PC-3 (cell line): ENCODE results near the gene SMCR8. TPM values are rescaled to one million over a fixed set of nuclear protein-coding genes. Genes with fewer than 3 reads are reported as not detected.
"Not testable (repeated sequence)": the region's sequence is repeated elsewhere in the genome, so short reads cannot be mapped to it uniquely, and the experiment has no call there.

Experiments used
- ATAC-seq: fragments of 200-7000 bp; cut with Tn5 transposase; 2 replicates; pipeline ENCODE4 v1.9.1; 2020; ENCODE audit warnings: mild to moderate bottlenecking, moderate library complexity
- BruUV-seq: library from RNA; stranded (reverse); fragments of 400-500 nt; replicated peaks from 2 replicates; lab custom pipeline; 2021; lab: Mats Ljungman, UMichigan
- CTCF ChIA-PET: fragments of 300-600 bp; sonication (Branson Sonifier 250); formaldehyde crosslinking; loops from one replicate; lab custom pipeline; 2022; ENCODE audit warnings: antibody characterized with exemption; lab: Charles Lee
- POLR2A ChIA-PET: fragments of 300-600 bp; sonication (Branson Sonifier 250); formaldehyde crosslinking; loops from one replicate; lab custom pipeline; 2022; ENCODE audit warnings: antibody characterized with exemption; ENCODE audit not compliant: unreplicated experiment; lab: Charles Lee
- DNase-seq: peaks from one replicate; pipeline ENCODE4 v3.0.0-alpha.2; 2015
- H2AFZ ChIP-seq: fragments of 300-600 bp; sonication (generic); 2 replicates; pipeline ENCODE4 v1.6.0; 2016; ENCODE audit warnings: antibody characterized with exemption, low read length
- H3F3A ChIP-seq: fragments of 300-600 bp; sonication (generic); one replicate; pipeline ENCODE4 v1.6.0; 2017; ENCODE audit warnings: antibody characterized with exemption, low read length, control low read depth, mild to moderate bottlenecking; ENCODE audit not compliant: unreplicated experiment
- H3K27ac ChIP-seq: fragments of 300-600 bp; sonication (generic); 2 replicates; pipeline ENCODE4 v1.5.1; 2016; ENCODE audit warnings: mild to moderate bottlenecking, low read length
- H3K27me3 ChIP-seq: fragments of 300-600 bp; sonication (generic); 2 replicates; pipeline ENCODE4 v1.6.1; 2016; ENCODE audit warnings: low read length, mixed read lengths
- H3K36me3 ChIP-seq: fragments of 300-600 bp; sonication (generic); 2 replicates; pipeline ENCODE4 v1.6.1; 2016; ENCODE audit warnings: low read depth, mixed run types, low read length, mixed read lengths
- H3K4me1 ChIP-seq: fragments of 300-600 bp; sonication (generic); 2 replicates; pipeline ENCODE4 v1.5.1; 2016; ENCODE audit warnings: low read length; ENCODE audit not compliant: insufficient read depth
- H3K4me2 ChIP-seq: fragments of 300-600 bp; sonication (generic); 2 replicates; pipeline ENCODE4 v1.6.0; 2016; ENCODE audit warnings: low read length
- H3K4me3 ChIP-seq: fragments of 300-600 bp; sonication (generic); 2 replicates; pipeline ENCODE4 v1.5.1; 2016; ENCODE audit warnings: mild to moderate bottlenecking, low read length, mixed read lengths
- H3K79me2 ChIP-seq: fragments of 300-600 bp; sonication (generic); 2 replicates; pipeline ENCODE4 v1.6.1; 2017; ENCODE audit warnings: low read length, mixed read lengths
- H3K9ac ChIP-seq: fragments of 300-600 bp; sonication (generic); 2 replicates; pipeline ENCODE4 v1.6.0; 2016; ENCODE audit warnings: mild to moderate bottlenecking, low read length
- H3K9me2 ChIP-seq: fragments of 300-600 bp; sonication (generic); replicated peaks from 2 replicates; pipeline ENCODE4 v1.6.1; 2016; ENCODE audit warnings: mixed run types, low read length, mixed read lengths
- H3K9me3 ChIP-seq: fragments of 300-600 bp; sonication (generic); 2 replicates; pipeline ENCODE4 v1.6.1; 2016; ENCODE audit warnings: low read length, mixed read lengths
- H4K20me1 ChIP-seq: fragments of 300-600 bp; sonication (generic); 2 replicates; pipeline ENCODE4 v1.6.1; 2016; ENCODE audit warnings: low read length, mixed read lengths
- CTCF ChIP-seq: fragments of 300-600 bp; sonication (generic); conservative IDR thresholded peaks from 2 replicates; pipeline ENCODE4 v1.5.1; 2017; ENCODE audit warnings: antibody characterized with exemption, low read depth, mild to moderate bottlenecking, low read length
- EZH2 ChIP-seq: fragments of 300-600 bp; sonication (generic); IDR thresholded peaks from one replicate; pipeline ENCODE4 v1.6.1; 2017; ENCODE audit warnings: antibody characterized with exemption, mild to moderate bottlenecking, low read length; ENCODE audit not compliant: unreplicated experiment
- EZH2phosphoT487 ChIP-seq: fragments of 300-600 bp; sonication (generic); IDR thresholded peaks from 2 replicates; pipeline ENCODE4 v1.6.1; 2018; ENCODE audit warnings: mild to moderate bottlenecking, antibody characterized with exemption, low read length, borderline replicate concordance
- intact Hi-C: fragments of 100-400 bp; cut with micrococcal nuclease; formaldehyde crosslinking; loops from 2 replicates; pipeline ENCODE4 v1.9.0; 2023
- microRNA-seq: library from miRNA; unstranded; fragments of <30 nt; microRNA quantifications from one replicate; pipeline ENCODE4 v1.1.0, GENCODE V29; 2020; ENCODE audit not compliant: unreplicated experiment
- total RNA-seq: library from RNA; depleted of rRNA; stranded (reverse); fragments of >200 nt; gene quantifications from 2 replicates; pipeline ENCODE4 v1.2.3, GENCODE V29; 2014; rRNA removed

SMCR8 gene
- total RNA-seq, 1 experiment from 2014 or later = 20.4 TPM

- Histone ChIP-seq H2AFZ (no peak overlapping the region), H3K36me3 (no peaks in the 10 kb centered on the region), H3K4me3 (no peak overlapping the region), H3K79me2 (no peaks in the 10 kb centered on the region), H3F3A (no peaks in the 10 kb centered on the region), H3K9me2 (no peaks in the 10 kb centered on the region), H3K4me2 (no peak overlapping the region), H3K9ac (no peak overlapping the region), H3K4me1 (no peaks in the 10 kb centered on the region), H4K20me1 (no peaks in the 10 kb centered on the region), H3K9me3 (no peaks in the 10 kb centered on the region), H3K27ac (no peak overlapping the region), H3K27me3 (no peaks in the 10 kb centered on the region)
- intact Hi-C loops = no loop called here
- ATAC-seq (no peak), DNase-seq (no peak)
- POLR2A ChIA-PET = no interaction called here
- TF ChIP-seq EZH2phosphoT487 = no peak
- no peak for TF ChIP-seq CTCF
- no peak for TF ChIP-seq EZH2
- CTCF ChIA-PET = no interaction called here
- BruUV-seq = no TSS peak
Measured at GRCh38 chr17:18371455-18371854, 56.4 kb downstream of the SMCR8 start.

- intact Hi-C loops, H3K9ac ChIP-seq, H2AFZ ChIP-seq, H3K9me2 ChIP-seq, ATAC-seq, H4K20me1 ChIP-seq, DNase-seq, H3K79me2 ChIP-seq, H3K27ac ChIP-seq, H3K36me3 ChIP-seq, BruUV-seq, H3K9me3 ChIP-seq, H3F3A ChIP-seq, CTCF ChIA-PET, H3K4me3 ChIP-seq, H3K4me2 ChIP-seq, H3K27me3 ChIP-seq, POLR2A ChIA-PET: not testable (repeated sequence)
- peaks cover 12% of the 10 kb centered on the region for H3K4me1 ChIP-seq
Measured at GRCh38 chr17:18373181-18373580, 58.1 kb downstream of the SMCR8 start.

GRCh38 chr17:18374216-18374615 lies 59.1 kb downstream of the SMCR8 start:
- no peaks in the 10 kb centered on the region for H3K36me3 ChIP-seq
- BruUV-seq = no TSS peak
- no peak overlapping the region for H3K4me3 ChIP-seq
- H3F3A ChIP-seq = no peaks in the 10 kb centered on the region
- H3K9me2 ChIP-seq = no peaks in the 10 kb centered on the region
- H3K9me3 ChIP-seq = no peaks in the 10 kb centered on the region
- H3K4me1 ChIP-seq = peaks cover 12% of the 10 kb centered on the region
- ATAC-seq = no peak
- no peak overlapping the region for H3K9ac ChIP-seq
- no peak overlapping the region for H3K27ac ChIP-seq
- H3K4me2 ChIP-seq = no peak overlapping the region
- TF ChIP-seq CTCF (no peak), EZH2 (no peak), EZH2phosphoT487 (no peak)
- H2AFZ ChIP-seq = no peak overlapping the region
- no peaks in the 10 kb centered on the region for H4K20me1 ChIP-seq
- no peaks in the 10 kb centered on the region for H3K27me3 ChIP-seq
- intact Hi-C loops = no loop called here
- CTCF ChIA-PET = no interaction called here
- H3K79me2 ChIP-seq = no peaks in the 10 kb centered on the region
- POLR2A ChIA-PET = no interaction called here
- peak; percentile 9 for DNase-seq

Small RNAs within 50 kb of the gene (microRNA-seq; reads per million reads assigned to microRNA genes)
- gene MIR6778 = not detected

Other genes with a start within 250 kb of the SMCR8 start
- 84.1 and 102 TPM in 2 replicates for gene DRG2, start 227.3 kb upstream of the SMCR8 start, total RNA-seq
- gene MYO15A, start 206.5 kb upstream of the SMCR8 start, total RNA-seq = 0.26 TPM in 1 of 2 replicates, not detected in the other
- gene ALKBH5, start 131.5 kb upstream of the SMCR8 start, total RNA-seq = 207 and 227 TPM in 2 replicates
- gene LLGL1, start 89.7 kb upstream of the SMCR8 start, total RNA-seq = 47.4 and 60.6 TPM in 2 replicates
- 537 and 742 TPM in 2 replicates for gene FLII, start 56.6 kb upstream of the SMCR8 start, total RNA-seq
- 16.6 and 17.5 TPM in 2 replicates for gene MIEF2, start 54.6 kb upstream of the SMCR8 start, total RNA-seq
- 44.7 and 46.8 TPM in 2 replicates for gene TOP3A, start 299 bp upstream of the SMCR8 start, total RNA-seq
- gene SHMT1, start 48.3 kb downstream of the SMCR8 start, total RNA-seq = 60.6 and 61.5 TPM in 2 replicates
- gene EVPLL, start 62.5 kb downstream of the SMCR8 start, total RNA-seq = 1.1 and 1.3 TPM in 2 replicates
- not detected in 2 replicates for gene LGALS9C, start 161.5 kb downstream of the SMCR8 start, total RNA-seq